Measurements from ENCODE around the gene KRT78. TPM values are rescaled to one million over a fixed set of nuclear protein-coding genes. Genes with fewer than 3 reads are reported as not detected.

KRT78 gene
- total and polyA plus RNA-seq, 9 of the 15 experiments (the other 6 are each of a cell fraction or from before 2014, with no cell fraction given), result not detected

GRCh38 chr12:52798003-52798670 is 50.7 kb downstream of the KRT78 start (continued):
- TF ChIP-seq ADNP (tag; IDR thresholded peaks at IDR 0.05) (no peak), MAFK (IDR thresholded peaks at IDR 0.05; ENCODE audit: low read length) (peak; percentile 50; the same call in 1 of the 2 replicates), RBM14 (IDR thresholded peaks at IDR 0.05; ENCODE audit: borderline replicate concordance, insufficient read depth, low read depth, low read length) (no peak), IRF9 (tag; IDR thresholded peaks at IDR 0.05) (no peak), XRCC5 (IDR thresholded peaks at IDR 0.05; ENCODE audit: low read depth, low read length) (no peak), NONO (IDR thresholded peaks at IDR 0.05; ENCODE audit: low read depth in 2 of 2, low read length in 1 of 2) (no peak), MEIS2 (IDR thresholded peaks at IDR 0.05; ENCODE audit: partially characterized antibody) (peak; percentile 60), E2F5 (CRISPR knock-in tag; IDR thresholded peaks at IDR 0.05) (no peak), HNRNPLL (IDR thresholded peaks at IDR 0.05; ENCODE audit: low read depth, low read length, poor library complexity, severe bottlenecking) (no peak), NR2C2 (CRISPR knock-in tag; IDR thresholded peaks at IDR 0.05) (no peak), NR2C2 (tag; IDR thresholded peaks at IDR 0.05) (no peak), ARNT (IDR thresholded peaks at IDR 0.05) (no peak), ZNF75A (CRISPR knock-in tag; IDR thresholded peaks at IDR 0.05) (no peak), PHF20 (IDR thresholded peaks at IDR 0.05; ENCODE audit: partially characterized antibody) (no peak), COPS2 (conservative IDR thresholded peaks at IDR 0.05) (no peak), CEBPZ (IDR thresholded peaks at IDR 0.05; ENCODE audit: borderline replicate concordance, low read depth, low read length) (no peak), TEAD1 (CRISPR knock-in tag; IDR thresholded peaks at IDR 0.05) (no peak), DNMT1 (IDR thresholded peaks at IDR 0.05) (no peak), ZNF239 (CRISPR knock-in tag; IDR thresholded peaks at IDR 0.05) (no peak), CTBP1 (IDR thresholded peaks at IDR 0.05; ENCODE audit: borderline replicate concordance) (no peak)
- TF ChIP-seq, protein P1, sequence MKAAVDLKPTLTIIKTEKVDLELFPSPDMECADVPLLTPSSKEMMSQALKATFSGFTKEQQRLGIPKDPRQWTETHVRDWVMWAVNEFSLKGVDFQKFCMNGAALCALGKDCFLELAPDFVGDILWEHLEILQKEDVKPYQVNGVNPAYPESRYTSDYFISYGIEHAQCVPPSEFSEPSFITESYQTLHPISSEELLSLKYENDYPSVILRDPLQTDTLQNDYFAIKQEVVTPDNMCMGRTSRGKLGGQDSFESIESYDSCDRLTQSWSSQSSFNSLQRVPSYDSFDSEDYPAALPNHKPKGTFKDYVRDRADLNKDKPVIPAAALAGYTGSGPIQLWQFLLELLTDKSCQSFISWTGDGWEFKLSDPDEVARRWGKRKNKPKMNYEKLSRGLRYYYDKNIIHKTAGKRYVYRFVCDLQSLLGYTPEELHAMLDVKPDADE (conservative IDR thresholded peaks at IDR 0.05; ENCODE audit: control insufficient read depth, low read depth, low read length), result no peak

Data from K562 (cell line).